NOMO-1 (cell line): ENCODE data around the gene ERICH2.
"Not testable (repeated sequence)": the region's sequence is repeated elsewhere in the genome, so short reads cannot be mapped to it uniquely, and the experiment has no call there.

Source experiments
- DNase-seq, 2 experiments: peaks; one replicate each; lab custom pipeline; 2025; ENCODE audit not compliant: unreplicated experiment in 2 of 2; lab: John Stamatoyannopoulos, UW

The ERICH2 gene

GRCh38 chr2:170770008-170770605 is at the start of gene ERICH2:
Gene ERICH2 (plus strand): TSS chr2:170770378. CDS start chr2:170770682, 304 bp downstream.
- peak; percentile 70 to 74 for DNase-seq

- DNase-seq: peak in 1 of 2 experiments; percentile 16
These were observed 48.5 kb upstream of the ERICH2 start for GRCh38 chr2:170721678-170722077.

GRCh38 chr2:170722301-170722700 is 47.9 kb upstream of the ERICH2 start:
- no peak for DNase-seq

GRCh38 chr2:170723446-170723958 is 46.7 kb upstream of the ERICH2 start:
- DNase-seq: no peak

- no peak for DNase-seq
These were observed 36.2 kb upstream of the ERICH2 start for GRCh38 chr2:170733798-170734600.

GRCh38 chr2:170734601-170735000 is 35.6 kb upstream of the ERICH2 start:
- not testable (repeated sequence) for DNase-seq

- peak; percentile 71 to 92 for DNase-seq
These were observed 33.5 kb upstream of the ERICH2 start for GRCh38 chr2:170736628-170737027.

GRCh38 chr2:170737406-170737805 is 32.8 kb upstream of the ERICH2 start:
- no peak for DNase-seq

- DNase-seq: no peak
These were observed 32.4 kb upstream of the ERICH2 start for GRCh38 chr2:170737821-170738220.

GRCh38 chr2:170739048-170739447 is 31.1 kb upstream of the ERICH2 start:
- DNase-seq: no peak

GRCh38 chr2:170739507-170740046 is 30.6 kb upstream of the ERICH2 start:
- DNase-seq: peak in 1 of 2 experiments; percentile 41

GRCh38 chr2:170740660-170741059 is 29.5 kb upstream of the ERICH2 start:
- DNase-seq: no peak

- no peak for DNase-seq
These were observed 28.2 kb upstream of the ERICH2 start for GRCh38 chr2:170742000-170742399.

- no peak for DNase-seq
These were observed 27.2 kb upstream of the ERICH2 start for GRCh38 chr2:170742896-170743529.

- no peak for DNase-seq
These were observed 26.5 kb upstream of the ERICH2 start for GRCh38 chr2:170743530-170744239.

- DNase-seq: peak; percentile 73 to 74
These were observed 25.8 kb upstream of the ERICH2 start for GRCh38 chr2:170744248-170745002.

GRCh38 chr2:170745305-170745704 is 24.9 kb upstream of the ERICH2 start:
- peak; percentile 36 to 38 for DNase-seq

GRCh38 chr2:170747921-170748320 is 22.3 kb upstream of the ERICH2 start:
- no peak for DNase-seq

- not testable (repeated sequence) for DNase-seq
These were observed 18.6 kb upstream of the ERICH2 start for GRCh38 chr2:170751555-170751954.

- DNase-seq: no peak
These were observed 8.6 kb upstream of the ERICH2 start for GRCh38 chr2:170761572-170761971.
